HL-60 (cell line): ENCODE data around the gene ANKRD6.
"Not testable (repeated sequence)": the region's sequence is repeated elsewhere in the genome, so short reads cannot be mapped to it uniquely, and the experiment has no call there.

Experiments used
- DNase-seq, 2 experiments: peaks; one replicate each; pipeline ENCODE4 v3.0.0-alpha.2; 2010 to 2020; ENCODE audit warnings: low read depth in 1 of 2, low spot score in 1 of 2
- H3K27ac ChIP-seq: fragments of 250-450 bp; sonication (Bioruptor Pico); replicated peaks from 2 replicates; pipeline ENCODE4 v1.5.1; 2020; ENCODE audit warnings: mild to moderate bottlenecking, moderate library complexity
- H3K27me3 ChIP-seq: fragments of 250-450 bp; sonication (Bioruptor Pico); 2 replicates; pipeline ENCODE4 v1.5.1; 2021; ENCODE audit warnings: mild to moderate bottlenecking, moderate library complexity; ENCODE audit not compliant: insufficient read depth, poor library complexity, severe bottlenecking
- H3K4me3 ChIP-seq: replicated peaks from 2 replicates; pipeline ENCODE4 v1.5.1; 2011; ENCODE audit warnings: mild to moderate bottlenecking, control low read depth, low read length; ENCODE audit not compliant: insufficient read depth
- GABPA ChIP-seq: IDR thresholded peaks from 2 replicates; pipeline ENCODE4 v1.6.1; 2012; ENCODE audit warnings: low read depth
- POLR2AphosphoS5 ChIP-seq: IDR thresholded peaks from 2 replicates; pipeline ENCODE4 v1.6.1; 2012; ENCODE audit warnings: low read depth
- SPI1 ChIP-seq: IDR thresholded peaks from 2 replicates; pipeline ENCODE4 v1.6.1; 2012; ENCODE audit warnings: low read depth, mild to moderate bottlenecking, borderline replicate concordance
- TF ChIP-seq, protein P1 (sequence below): IDR thresholded peaks from one replicate; pipeline ENCODE4 v1.5.1; 2011; ENCODE audit warnings: low read length, control low read depth, inconsistent platforms; ENCODE audit not compliant: insufficient read depth
- TF ChIP-seq, protein P2 (sequence below): IDR thresholded peaks from 2 replicates; pipeline ENCODE4 v1.6.1; 2012; ENCODE audit warnings: low read depth; ENCODE audit not compliant: insufficient replicate concordance

ANKRD6 gene

GRCh38 chr6:89393659-89394058 is 39.3 kb upstream of the ANKRD6 start:
- no peak overlapping the region for H3K27ac ChIP-seq

DNA sequence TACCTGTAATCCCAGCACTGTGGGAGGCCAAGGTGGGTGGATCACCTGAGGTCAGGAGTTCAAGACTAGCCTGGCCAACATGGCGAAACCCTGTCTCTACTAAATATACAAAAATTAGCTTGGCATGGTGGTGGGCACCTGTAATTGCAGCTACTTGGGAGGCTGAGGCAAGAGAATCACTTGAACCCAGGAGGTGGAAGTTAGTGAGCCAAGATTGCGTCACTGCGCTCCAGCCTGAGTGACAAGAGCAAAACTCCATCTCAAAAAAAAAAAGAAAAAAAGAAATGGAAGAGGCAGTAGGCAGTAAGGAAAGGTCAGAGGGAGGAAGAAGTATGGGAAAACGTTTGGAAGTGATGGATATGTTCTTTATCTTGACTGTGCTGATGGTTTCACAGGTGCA is 35.1 kb upstream of the ANKRD6 start:
- H3K27me3 ChIP-seq, H3K4me3 ChIP-seq, DNase-seq, H3K27ac ChIP-seq: not testable (repeated sequence)

More at GRCh38 chr6:89393659-89394058, 39.3 kb upstream of the ANKRD6 start:
- Histone ChIP-seq H3K4me3 (no peak overlapping the region), H3K27me3 (no peaks in the 10 kb centered on the region)
- no peak for DNase-seq
- TF ChIP-seq, protein P1, sequence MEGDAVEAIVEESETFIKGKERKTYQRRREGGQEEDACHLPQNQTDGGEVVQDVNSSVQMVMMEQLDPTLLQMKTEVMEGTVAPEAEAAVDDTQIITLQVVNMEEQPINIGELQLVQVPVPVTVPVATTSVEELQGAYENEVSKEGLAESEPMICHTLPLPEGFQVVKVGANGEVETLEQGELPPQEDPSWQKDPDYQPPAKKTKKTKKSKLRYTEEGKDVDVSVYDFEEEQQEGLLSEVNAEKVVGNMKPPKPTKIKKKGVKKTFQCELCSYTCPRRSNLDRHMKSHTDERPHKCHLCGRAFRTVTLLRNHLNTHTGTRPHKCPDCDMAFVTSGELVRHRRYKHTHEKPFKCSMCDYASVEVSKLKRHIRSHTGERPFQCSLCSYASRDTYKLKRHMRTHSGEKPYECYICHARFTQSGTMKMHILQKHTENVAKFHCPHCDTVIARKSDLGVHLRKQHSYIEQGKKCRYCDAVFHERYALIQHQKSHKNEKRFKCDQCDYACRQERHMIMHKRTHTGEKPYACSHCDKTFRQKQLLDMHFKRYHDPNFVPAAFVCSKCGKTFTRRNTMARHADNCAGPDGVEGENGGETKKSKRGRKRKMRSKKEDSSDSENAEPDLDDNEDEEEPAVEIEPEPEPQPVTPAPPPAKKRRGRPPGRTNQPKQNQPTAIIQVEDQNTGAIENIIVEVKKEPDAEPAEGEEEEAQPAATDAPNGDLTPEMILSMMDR = no peak
- TF ChIP-seq SPI1 (no peak), GABPA (no peak), POLR2AphosphoS5 (no peak)
- TF ChIP-seq, protein P2, sequence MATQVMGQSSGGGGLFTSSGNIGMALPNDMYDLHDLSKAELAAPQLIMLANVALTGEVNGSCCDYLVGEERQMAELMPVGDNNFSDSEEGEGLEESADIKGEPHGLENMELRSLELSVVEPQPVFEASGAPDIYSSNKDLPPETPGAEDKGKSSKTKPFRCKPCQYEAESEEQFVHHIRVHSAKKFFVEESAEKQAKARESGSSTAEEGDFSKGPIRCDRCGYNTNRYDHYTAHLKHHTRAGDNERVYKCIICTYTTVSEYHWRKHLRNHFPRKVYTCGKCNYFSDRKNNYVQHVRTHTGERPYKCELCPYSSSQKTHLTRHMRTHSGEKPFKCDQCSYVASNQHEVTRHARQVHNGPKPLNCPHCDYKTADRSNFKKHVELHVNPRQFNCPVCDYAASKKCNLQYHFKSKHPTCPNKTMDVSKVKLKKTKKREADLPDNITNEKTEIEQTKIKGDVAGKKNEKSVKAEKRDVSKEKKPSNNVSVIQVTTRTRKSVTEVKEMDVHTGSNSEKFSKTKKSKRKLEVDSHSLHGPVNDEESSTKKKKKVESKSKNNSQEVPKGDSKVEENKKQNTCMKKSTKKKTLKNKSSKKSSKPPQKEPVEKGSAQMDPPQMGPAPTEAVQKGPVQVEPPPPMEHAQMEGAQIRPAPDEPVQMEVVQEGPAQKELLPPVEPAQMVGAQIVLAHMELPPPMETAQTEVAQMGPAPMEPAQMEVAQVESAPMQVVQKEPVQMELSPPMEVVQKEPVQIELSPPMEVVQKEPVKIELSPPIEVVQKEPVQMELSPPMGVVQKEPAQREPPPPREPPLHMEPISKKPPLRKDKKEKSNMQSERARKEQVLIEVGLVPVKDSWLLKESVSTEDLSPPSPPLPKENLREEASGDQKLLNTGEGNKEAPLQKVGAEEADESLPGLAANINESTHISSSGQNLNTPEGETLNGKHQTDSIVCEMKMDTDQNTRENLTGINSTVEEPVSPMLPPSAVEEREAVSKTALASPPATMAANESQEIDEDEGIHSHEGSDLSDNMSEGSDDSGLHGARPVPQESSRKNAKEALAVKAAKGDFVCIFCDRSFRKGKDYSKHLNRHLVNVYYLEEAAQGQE = no peak

DNA sequence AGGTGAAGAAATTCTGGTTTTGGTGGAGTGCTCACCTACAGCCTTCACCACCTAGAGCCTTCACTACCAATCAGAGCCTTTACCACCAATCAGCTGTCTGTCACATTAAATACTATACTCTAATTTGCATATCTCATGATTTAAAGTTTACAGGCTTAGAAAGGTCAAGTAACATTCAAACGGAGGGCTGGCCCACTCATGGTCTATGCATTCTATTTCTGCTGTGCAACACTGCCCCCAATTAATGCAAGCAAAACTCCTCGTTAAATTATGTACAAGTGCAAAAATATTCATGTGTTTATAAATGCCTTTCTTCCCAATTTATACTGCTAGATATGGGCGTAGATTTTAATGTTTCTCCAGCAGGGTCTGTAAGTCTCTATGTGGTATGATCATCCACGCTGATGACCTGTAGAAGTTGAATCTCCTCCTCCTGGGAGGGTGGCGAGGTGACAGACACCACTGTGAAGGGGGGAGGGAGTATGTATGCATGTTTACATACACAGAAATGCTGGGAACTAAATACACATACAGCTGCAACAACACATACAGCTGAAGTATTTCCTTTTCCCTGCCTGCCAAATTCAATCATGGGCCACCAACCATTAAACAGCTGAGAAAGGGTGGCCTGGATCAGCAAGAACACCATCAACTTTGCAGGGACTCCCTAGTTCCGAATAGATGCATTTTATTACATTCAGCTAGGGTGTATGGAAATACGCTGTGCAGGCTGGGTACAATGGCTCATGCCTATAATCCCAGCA is 34.0 kb upstream of the ANKRD6 start:
- TF ChIP-seq POLR2AphosphoS5 = no peak
- TF ChIP-seq GABPA = no peak
- TF ChIP-seq, protein P1 = no peak
- no peak for TF ChIP-seq SPI1
- TF ChIP-seq, protein P2 = no peak
- DNase-seq = no peak
- no peak overlapping the region for H3K4me3 ChIP-seq
- no peak overlapping the region for H3K27ac ChIP-seq
- H3K27me3 ChIP-seq = no peaks in the 10 kb centered on the region

DNA sequence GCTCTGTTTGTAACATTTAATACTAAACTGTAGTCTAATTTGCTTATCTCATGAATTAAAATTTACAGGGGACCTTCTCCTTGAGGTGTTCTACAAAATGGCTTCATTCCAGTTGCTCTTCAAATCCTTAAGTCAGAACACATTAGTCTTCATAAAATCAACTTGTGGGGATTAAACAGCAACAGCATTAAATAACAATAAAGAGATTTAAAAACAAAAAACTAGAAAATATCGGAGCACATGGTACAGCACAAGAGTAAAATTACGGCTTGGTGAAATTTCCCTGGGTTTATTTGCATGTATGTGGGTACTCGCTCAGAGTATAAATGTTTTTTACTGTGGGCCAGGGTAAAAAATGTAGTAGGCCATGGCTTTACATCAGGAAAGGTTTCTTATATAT is 32.9 kb upstream of the ANKRD6 start:
- H3K27ac ChIP-seq = no peak overlapping the region
- TF ChIP-seq SPI1 (no peak), GABPA (no peak), POLR2AphosphoS5 (no peak)
- TF ChIP-seq, protein P1 = no peak
- TF ChIP-seq, protein P2 = no peak
- H3K4me3 ChIP-seq = no peak overlapping the region
- DNase-seq = no peak
- no peaks in the 10 kb centered on the region for H3K27me3 ChIP-seq
